Erythroblast (primary cell): ENCODE data around the gene PLEKHS1.
"Not testable (repeated sequence)": the region's sequence is repeated elsewhere in the genome, so short reads cannot be mapped to it uniquely, and the experiment has no call there.

ENCODE experiments used
- DNase-seq, 2 experiments: peaks; one replicate each; lab custom pipeline; 2025; lab: John Stamatoyannopoulos, UW
- GATA1 ChIP-seq: IDR thresholded peaks from 2 replicates; pipeline ENCODE4 v1.6.1; 2011; ENCODE audit warnings: low read depth, mild to moderate bottlenecking, control low read depth, low read length, moderate library complexity
- POLR2A ChIP-seq: IDR thresholded peaks from 2 replicates; pipeline ENCODE4 v1.6.1; 2011; ENCODE audit warnings: mild to moderate bottlenecking, low read length

Gene PLEKHS1

GRCh38 chr10:113754125-113754524, 2.6 kb downstream of the PLEKHS1 start:
- TF ChIP-seq GATA1 = no peak
- no peak for TF ChIP-seq POLR2A
- no peak for DNase-seq

GRCh38 chr10:113754768-113755167, 3.3 kb downstream of the PLEKHS1 start:
- DNase-seq = no peak
- TF ChIP-seq GATA1 = no peak
- no peak for TF ChIP-seq POLR2A

- DNase-seq = no peak
- TF ChIP-seq GATA1 (no peak), POLR2A (no peak)
Measured at GRCh38 chr10:113756940-113757543, 5.6 kb downstream of the PLEKHS1 start.

DNA sequence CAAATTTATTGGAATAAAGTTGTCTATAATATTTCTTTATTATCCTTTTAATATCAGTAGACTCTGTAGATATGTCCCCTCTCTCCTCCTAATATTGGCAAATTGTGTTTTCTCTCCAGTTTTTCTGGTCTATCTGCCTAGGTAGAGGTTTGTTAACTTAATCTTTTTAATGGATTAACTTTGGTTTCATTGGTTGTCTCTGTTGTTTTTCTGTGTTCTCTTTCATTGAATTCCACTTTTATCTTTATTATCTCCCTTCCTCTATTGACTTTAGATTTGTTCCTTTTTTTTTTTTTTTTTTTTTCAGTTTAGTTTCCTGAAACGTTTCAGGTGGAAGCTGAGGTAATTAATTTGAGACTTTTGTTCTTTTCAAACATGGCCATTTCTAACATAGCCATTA, 10.6 kb downstream of the PLEKHS1 start:
- TF ChIP-seq POLR2A = no peak
- no peak for TF ChIP-seq GATA1
- no peak for DNase-seq

- DNase-seq = no peak
- TF ChIP-seq POLR2A = no peak
- no peak for TF ChIP-seq GATA1
Measured at GRCh38 chr10:113764582-113764981, 13.1 kb downstream of the PLEKHS1 start.

DNA sequence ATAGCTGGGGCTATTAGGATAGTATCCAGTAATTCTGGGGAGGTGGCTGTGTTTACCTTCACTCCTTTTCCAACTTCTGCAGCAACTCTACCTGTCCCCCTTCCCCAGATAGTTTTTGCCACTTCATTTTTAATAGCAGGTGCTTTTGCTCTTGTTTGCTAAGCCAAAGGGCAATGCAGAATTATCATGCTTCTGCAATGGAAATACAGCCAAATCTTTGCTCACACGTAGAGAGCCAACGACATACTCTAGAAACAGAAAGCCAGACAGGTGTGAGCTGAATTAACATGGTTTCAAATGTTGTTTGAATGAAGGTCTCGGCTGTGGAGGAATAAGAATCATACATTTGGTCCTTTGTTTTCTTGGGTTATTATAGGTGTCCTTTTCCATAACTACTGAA, 14.4 kb downstream of the PLEKHS1 start:
- TF ChIP-seq GATA1 (no peak), POLR2A (no peak)
- DNase-seq = no peak

GRCh38 chr10:113767222-113767621, 15.7 kb downstream of the PLEKHS1 start:
- TF ChIP-seq POLR2A (no peak), GATA1 (no peak)
- DNase-seq = no peak

- no peak for TF ChIP-seq GATA1
- TF ChIP-seq POLR2A = no peak
- DNase-seq = no peak
Measured at GRCh38 chr10:113770346-113770745, 18.9 kb downstream of the PLEKHS1 start.

DNA sequence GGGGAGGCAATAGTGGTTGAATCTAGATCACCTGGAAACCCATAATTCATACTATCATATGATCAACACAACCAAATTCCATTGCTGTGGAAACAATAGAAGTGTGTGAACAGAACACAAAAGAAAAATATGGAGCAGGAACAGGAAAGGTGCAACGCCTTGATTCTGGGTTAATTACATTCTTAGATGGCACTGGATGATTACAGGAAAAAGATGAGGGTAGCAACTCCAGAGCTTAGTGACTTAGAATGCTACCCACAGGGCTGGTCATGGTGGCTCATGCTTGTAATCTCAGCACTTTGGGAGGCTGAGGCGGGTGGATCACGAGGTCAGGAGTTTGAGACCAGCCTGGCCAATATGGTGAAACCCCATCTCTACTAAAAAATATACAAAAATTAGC, 19.6 kb downstream of the PLEKHS1 start:
- DNase-seq = not testable (repeated sequence)

- no peak for DNase-seq
- TF ChIP-seq POLR2A (no peak), GATA1 (no peak)
Measured at GRCh38 chr10:113775686-113776294, 24.3 kb downstream of the PLEKHS1 start.

DNA sequence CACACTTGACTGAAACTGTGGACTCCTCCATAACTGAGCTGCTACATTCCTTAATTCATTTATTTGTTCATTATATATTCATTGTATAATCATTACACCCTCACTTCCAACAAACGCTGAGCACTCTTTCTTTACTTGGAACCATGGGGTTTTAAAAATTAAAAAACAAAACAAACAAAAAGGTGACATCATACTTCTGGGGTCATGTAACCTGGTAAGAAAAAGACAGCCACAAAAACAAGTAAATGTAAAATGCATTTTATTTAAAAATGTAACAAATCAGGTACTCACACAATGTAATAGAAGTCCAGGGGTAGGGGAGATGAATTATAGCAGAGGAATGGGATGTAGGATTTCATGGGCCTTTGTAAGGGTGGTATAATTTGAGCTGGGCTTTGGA, 25.1 kb downstream of the PLEKHS1 start:
- TF ChIP-seq POLR2A (no peak), GATA1 (no peak)
- no peak for DNase-seq

DNA sequence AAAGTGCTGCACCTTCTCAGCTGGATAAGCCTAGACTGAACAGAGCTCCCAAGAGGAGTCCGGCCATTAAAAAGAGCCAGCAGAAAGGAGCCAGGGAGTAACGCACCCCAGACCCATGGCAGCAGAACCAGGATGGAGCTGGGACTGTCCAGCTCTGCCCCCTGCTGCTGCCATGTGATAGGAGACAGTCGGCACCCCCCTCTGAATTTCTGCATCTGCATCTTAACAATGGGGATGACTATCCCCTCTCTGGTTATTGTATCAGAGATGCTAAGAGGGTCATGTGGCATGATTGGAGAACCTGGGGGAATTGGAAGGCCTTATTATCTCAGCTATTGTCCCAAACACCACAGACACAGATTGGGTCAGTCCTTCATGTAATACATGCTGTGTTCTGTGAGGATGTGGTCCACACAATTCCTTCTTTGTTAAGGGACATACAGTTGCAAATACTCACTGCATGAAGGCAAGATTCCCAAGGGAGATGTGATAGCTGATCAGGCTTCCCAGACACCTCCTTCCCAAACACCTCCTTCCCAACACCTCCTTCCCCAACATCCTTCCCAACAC, 29.3 kb downstream of the PLEKHS1 start:
- no peak for DNase-seq
- no peak for TF ChIP-seq GATA1
- TF ChIP-seq POLR2A = no peak

DNA sequence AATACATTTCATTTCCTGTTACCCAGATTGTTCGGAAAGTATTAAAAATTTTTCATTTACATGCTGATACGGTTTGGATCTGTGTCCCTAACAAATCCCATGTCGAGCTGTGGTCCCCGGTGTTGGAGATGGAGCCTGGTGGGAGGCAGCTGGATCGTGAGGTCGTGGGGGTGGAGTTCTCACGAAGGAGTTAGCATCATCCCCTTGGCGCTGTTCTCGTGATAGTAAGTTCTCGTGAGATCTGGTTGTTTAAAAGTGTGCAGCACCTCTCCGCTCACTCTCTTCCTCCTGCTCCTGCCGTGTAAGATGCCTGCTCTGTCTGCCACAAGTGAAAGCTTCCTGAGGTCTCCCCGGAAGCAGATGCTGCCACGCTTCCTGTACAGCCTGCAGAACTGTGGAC, 30.9 kb downstream of the PLEKHS1 start:
- DNase-seq = no peak
- TF ChIP-seq POLR2A (no peak), GATA1 (no peak)

- no peak for DNase-seq
- TF ChIP-seq POLR2A = no peak
- no peak for TF ChIP-seq GATA1
Measured at GRCh38 chr10:113782986-113783704, 31.7 kb downstream of the PLEKHS1 start.
